CD4-positive, alpha-beta T cell (primary cell): ENCODE data around the gene NRXN3. TPM values are rescaled to one million over a fixed set of nuclear protein-coding genes. Genes with fewer than 3 reads are reported as not detected.

Experiments used
- ATAC-seq: fragments of 200-7000 bp; cut with Tn5 transposase; one replicate; pipeline ENCODE4 v1.10.0; 2022; ENCODE audit warnings: mild to moderate bottlenecking; ENCODE audit not compliant: poor library complexity
- CTCF ChIA-PET: fragments of 350-600 bp; sonication (Branson Sonifier 250); formaldehyde crosslinking; loops from one replicate; lab custom pipeline; 2021; ENCODE audit warnings: antibody characterized with exemption, inconsistent platforms; lab: Charles Lee
- POLR2A ChIA-PET: fragments of 350-600 bp; sonication (Branson Sonifier 250); formaldehyde crosslinking; loops from one replicate; lab custom pipeline; 2021; ENCODE audit warnings: antibody characterized with exemption, inconsistent platforms; lab: Charles Lee
- DNase-seq, 14 experiments: peaks; one replicate each; pipeline ENCODE4 v3.0.0-alpha.2; 2013 to 2020; ENCODE audit warnings: mixed read lengths in 2 of 14
- H3K27ac ChIP-seq, 2 donors: one replicate each; pipeline versions ENCODE4 v1.5.1 to v1.7.0; 2013; ENCODE audit warnings: low read length in 2 of 2, low read depth in 1 of 2, mild to moderate bottlenecking in 1 of 2
- H3K27me3 ChIP-seq, 2 experiments: 1 replicate in 1 of 2; 2 replicates in 1 of 2; pipeline versions ENCODE4 v1.6.1 to v1.7.0; 2013; ENCODE audit warnings: low read length in 2 of 2, control low read depth in 1 of 2, mild to moderate bottlenecking in 1 of 2, moderate library complexity in 1 of 2; ENCODE audit not compliant: insufficient read depth in 2 of 2, control insufficient read depth in 1 of 2
- H3K36me3 ChIP-seq: one replicate; pipeline ENCODE4 v1.6.1; 2013; ENCODE audit warnings: low read length, control low read depth; ENCODE audit not compliant: insufficient read depth
- H3K4me1 ChIP-seq: one replicate; pipeline ENCODE4 v1.6.1; 2013; ENCODE audit warnings: low read length, control low read depth; ENCODE audit not compliant: insufficient read depth
- H3K4me3 ChIP-seq: one replicate; pipeline ENCODE4 v1.5.1; 2013; ENCODE audit warnings: mild to moderate bottlenecking, low read length, moderate library complexity
- H3K9me3 ChIP-seq, 2 experiments: 1 replicate in 1 of 2; 2 replicates in 1 of 2; pipeline versions ENCODE4 v1.6.1 to v1.7.0; 2013; ENCODE audit warnings: low read length in 2 of 2, mild to moderate bottlenecking in 2 of 2, control low read depth in 1 of 2, moderate library complexity in 1 of 2; ENCODE audit not compliant: control insufficient read depth in 1 of 2, insufficient read depth in 1 of 2
- H3K27ac Mint-ChIP-seq: one replicate; pipeline ENCODE4 v1.8.0; 2020; ENCODE audit warnings: mixed read lengths
- H3K27me3 Mint-ChIP-seq: one replicate; pipeline ENCODE4 v1.8.0; 2021; ENCODE audit warnings: mixed read lengths
- H3K36me3 Mint-ChIP-seq: one replicate; pipeline ENCODE4 v1.8.0; 2021; ENCODE audit warnings: low read depth, mixed read lengths
- H3K4me1 Mint-ChIP-seq: one replicate; pipeline ENCODE4 v1.8.0; 2021; ENCODE audit warnings: low read depth, mixed read lengths
- H3K4me3 Mint-ChIP-seq: one replicate; pipeline ENCODE4 v1.8.0; 2020; ENCODE audit warnings: mild to moderate bottlenecking, mixed read lengths
- H3K9me3 Mint-ChIP-seq: one replicate; pipeline ENCODE4 v1.8.0; 2020; ENCODE audit warnings: mixed read lengths
- intact Hi-C, 2 experiments: fragments of 100-400 bp; cut with DNase I in 1 of 2; cut with micrococcal nuclease in 1 of 2; formaldehyde crosslinking; loops; one replicate each; pipeline versions ENCODE4 v1.15.1 to v1.9.0; 2023 to 2025; cut with DNase I, micrococcal nuclease
- total RNA-seq, 174 experiments: library from RNA in 2 of 174; stranded (reverse) in 2 of 174; gene quantifications; one replicate each; pipeline ENCODE4 v1.2.3 and lab custom pipeline; 2021 to 2026
- TF ChIP-seq, protein P1 (sequence below): fragments of 200-600 bp; IDR thresholded peaks from one replicate; pipeline ENCODE4 v1.8.0; 2022; ENCODE audit warnings: antibody characterized with exemption, mild to moderate bottlenecking

The NRXN3 gene
- total RNA-seq, 2 experiments from 2014 or later, result not detected

DNA sequence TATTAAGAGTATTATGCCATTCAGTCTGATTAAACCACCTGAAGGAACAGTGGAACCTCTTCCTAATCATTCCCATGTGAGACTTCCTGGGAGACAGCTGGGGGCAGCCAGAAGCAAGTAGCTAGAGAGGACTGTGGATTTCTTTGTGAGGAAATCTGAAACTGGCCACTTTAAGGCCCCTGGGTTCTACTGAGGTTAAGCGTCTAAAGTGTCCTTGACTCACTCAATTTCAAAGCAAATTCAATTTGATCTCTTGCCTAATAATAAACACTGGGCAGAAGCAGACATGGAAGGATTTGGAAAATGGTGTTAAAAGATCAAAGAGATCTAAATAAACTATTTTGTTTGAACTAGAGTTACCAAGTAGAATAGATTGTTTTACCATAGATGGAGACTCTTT is 909.9 kb downstream of the NRXN3 start:
- ChIA-PET POLR2A (no interaction called here), CTCF (no interaction called here)
- Histone ChIP-seq H3K36me3 (no peaks in the 10 kb centered on the region), H3K9me3 (no peaks in the 10 kb centered on the region), H3K4me1 (no peaks in the 10 kb centered on the region), H3K27ac (no peak overlapping the region), H3K27me3 (no peaks in the 10 kb centered on the region), H3K4me3 (no peak overlapping the region)
- Mint-ChIP-seq H3K27ac (no peak overlapping the region), H3K4me1 (no peaks in the 10 kb centered on the region), H3K9me3 (no peaks in the 10 kb centered on the region), H3K4me3 (no peak overlapping the region), H3K36me3 (no peaks in the 10 kb centered on the region), H3K27me3 (no peaks in the 10 kb centered on the region)
- TF ChIP-seq, protein P1, sequence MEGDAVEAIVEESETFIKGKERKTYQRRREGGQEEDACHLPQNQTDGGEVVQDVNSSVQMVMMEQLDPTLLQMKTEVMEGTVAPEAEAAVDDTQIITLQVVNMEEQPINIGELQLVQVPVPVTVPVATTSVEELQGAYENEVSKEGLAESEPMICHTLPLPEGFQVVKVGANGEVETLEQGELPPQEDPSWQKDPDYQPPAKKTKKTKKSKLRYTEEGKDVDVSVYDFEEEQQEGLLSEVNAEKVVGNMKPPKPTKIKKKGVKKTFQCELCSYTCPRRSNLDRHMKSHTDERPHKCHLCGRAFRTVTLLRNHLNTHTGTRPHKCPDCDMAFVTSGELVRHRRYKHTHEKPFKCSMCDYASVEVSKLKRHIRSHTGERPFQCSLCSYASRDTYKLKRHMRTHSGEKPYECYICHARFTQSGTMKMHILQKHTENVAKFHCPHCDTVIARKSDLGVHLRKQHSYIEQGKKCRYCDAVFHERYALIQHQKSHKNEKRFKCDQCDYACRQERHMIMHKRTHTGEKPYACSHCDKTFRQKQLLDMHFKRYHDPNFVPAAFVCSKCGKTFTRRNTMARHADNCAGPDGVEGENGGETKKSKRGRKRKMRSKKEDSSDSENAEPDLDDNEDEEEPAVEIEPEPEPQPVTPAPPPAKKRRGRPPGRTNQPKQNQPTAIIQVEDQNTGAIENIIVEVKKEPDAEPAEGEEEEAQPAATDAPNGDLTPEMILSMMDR, result no peak
- intact Hi-C loops, result no loop called here
- ATAC-seq (no peak), DNase-seq (no peak)

DNA sequence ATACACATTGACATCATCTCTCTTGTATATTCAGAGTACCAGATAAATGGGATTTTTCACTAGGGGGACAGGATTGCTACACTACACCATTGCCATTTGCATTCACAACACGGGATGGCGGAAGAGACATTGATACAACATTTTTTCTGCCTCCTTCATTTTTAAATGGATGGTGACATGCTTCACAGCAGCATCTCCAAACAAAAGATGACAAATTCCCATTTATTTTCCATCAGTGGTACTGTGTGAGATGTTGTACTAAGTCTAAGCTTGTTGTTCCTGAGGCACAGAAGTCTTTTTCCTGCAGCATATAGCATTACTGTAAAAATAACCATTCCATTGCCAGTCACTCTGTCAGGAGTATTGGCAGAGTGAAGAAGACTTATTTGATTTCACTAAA is 912.7 kb downstream of the NRXN3 start:
- no peak overlapping the region for H3K27ac Mint-ChIP-seq
- no peak overlapping the region for H3K4me3 ChIP-seq
- H3K36me3 ChIP-seq, result no peaks in the 10 kb centered on the region
- POLR2A ChIA-PET, result no interaction called here
- no peaks in the 10 kb centered on the region for H3K27me3 ChIP-seq
- H3K27me3 Mint-ChIP-seq, result peaks cover 6% of the 10 kb centered on the region
- no peak for ATAC-seq
- CTCF ChIA-PET, result no interaction called here
- no peaks in the 10 kb centered on the region for H3K9me3 ChIP-seq
- DNase-seq, result no peak
- no peaks in the 10 kb centered on the region for H3K9me3 Mint-ChIP-seq
- TF ChIP-seq, protein P1, result no peak
- H3K4me1 Mint-ChIP-seq, result no peaks in the 10 kb centered on the region
- H3K36me3 Mint-ChIP-seq, result no peaks in the 10 kb centered on the region
- no peak overlapping the region for H3K27ac ChIP-seq
- intact Hi-C loops, result no loop called here
- no peaks in the 10 kb centered on the region for H3K4me1 ChIP-seq
- no peak overlapping the region for H3K4me3 Mint-ChIP-seq

DNA sequence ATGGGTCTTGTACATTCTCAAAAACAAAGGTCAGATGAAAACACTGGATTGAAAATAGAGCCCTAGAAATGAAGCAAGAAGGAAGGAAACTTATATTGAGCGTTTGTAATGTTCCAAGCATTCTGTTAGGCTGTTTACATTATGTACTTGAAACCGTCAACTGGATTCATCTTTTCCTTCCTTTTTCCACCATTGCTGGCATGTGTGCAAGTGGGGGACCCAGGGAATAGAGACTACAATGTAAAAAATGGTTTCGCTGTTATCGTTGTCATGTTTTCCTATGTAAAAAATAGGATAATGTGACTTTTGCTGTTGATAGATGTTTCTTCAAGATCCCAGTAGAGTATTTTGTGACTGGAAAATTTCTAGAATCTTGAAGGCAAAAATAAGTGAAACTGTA is 913.2 kb downstream of the NRXN3 start:
- Mint-ChIP-seq H3K4me1 (no peaks in the 10 kb centered on the region), H3K27me3 (peaks cover 6% of the 10 kb centered on the region), H3K9me3 (no peaks in the 10 kb centered on the region), H3K4me3 (no peak overlapping the region), H3K36me3 (no peaks in the 10 kb centered on the region), H3K27ac (no peak overlapping the region)
- no peaks in the 10 kb centered on the region for H3K36me3 ChIP-seq
- no peak for DNase-seq
- H3K27me3 ChIP-seq, result no peaks in the 10 kb centered on the region
- H3K27ac ChIP-seq, result no peak overlapping the region
- ChIA-PET CTCF (no interaction called here), POLR2A (no interaction called here)
- intact Hi-C loops, result no loop called here
- TF ChIP-seq, protein P1, result no peak
- H3K4me1 ChIP-seq, result no peaks in the 10 kb centered on the region
- no peak overlapping the region for H3K4me3 ChIP-seq
- no peaks in the 10 kb centered on the region for H3K9me3 ChIP-seq
- ATAC-seq, result no peak
